Endothelial cell (in vitro differentiated cells): Measurements from ENCODE around the gene PDE10A. TPM values are rescaled to one million over a fixed set of nuclear protein-coding genes. Genes with fewer than 3 reads are reported as not detected.

Experiments used
- DNase-seq: peaks from one replicate; pipeline ENCODE4 v3.0.0; 2021; ENCODE audit warnings: low spot score
- H3K27ac Mint-ChIP-seq: one replicate; pipeline ENCODE4 v1.8.0; 2021; ENCODE audit warnings: mixed read lengths, inconsistent platforms; ENCODE audit not compliant: unreplicated experiment
- H3K27me3 Mint-ChIP-seq: one replicate; pipeline ENCODE4 v1.8.0; 2021; ENCODE audit warnings: mild to moderate bottlenecking, moderate library complexity, mixed read lengths, inconsistent platforms; ENCODE audit not compliant: unreplicated experiment
- H3K36me3 Mint-ChIP-seq: one replicate; pipeline ENCODE4 v1.8.0; 2021; ENCODE audit warnings: mild to moderate bottlenecking, low read depth, mixed read lengths, inconsistent platforms; ENCODE audit not compliant: unreplicated experiment
- H3K4me1 Mint-ChIP-seq: one replicate; pipeline ENCODE4 v1.8.0; 2021; ENCODE audit warnings: mild to moderate bottlenecking, mixed read lengths, inconsistent platforms; ENCODE audit not compliant: unreplicated experiment
- H3K4me3 Mint-ChIP-seq: one replicate; pipeline ENCODE4 v1.8.0; 2021; ENCODE audit warnings: mild to moderate bottlenecking, mixed read lengths, inconsistent platforms; ENCODE audit not compliant: unreplicated experiment
- H3K9me3 Mint-ChIP-seq: one replicate; pipeline ENCODE4 v1.8.0; 2021; ENCODE audit warnings: mixed read lengths, inconsistent platforms; ENCODE audit not compliant: unreplicated experiment
- CTCF ChIP-seq: fragments of 200-600 bp; sonication (generic); IDR thresholded peaks from one replicate; pipeline ENCODE4 v1.5.0; 2021; ENCODE audit warnings: antibody characterized with exemption; ENCODE audit not compliant: unreplicated experiment
- total RNA-seq: library from RNA; stranded (reverse); fragmentation: NEBNext Ultra II Directional; extraction: Animal tissue kit (Norgen Biotek cat#: 25700); gene quantifications from one replicate; pipeline ENCODE4 v1.2.1, GENCODE V29; 2021; ENCODE audit not compliant: unreplicated experiment

Gene PDE10A
- total RNA-seq, 1 donor from 2014 or later = 11.5 TPM

- no peak for DNase-seq
- H3K4me3 Mint-ChIP-seq = no peak overlapping the region
- TF ChIP-seq CTCF = no peak
- H3K27ac Mint-ChIP-seq = no peak overlapping the region
- H3K36me3 Mint-ChIP-seq = no peaks in the 10 kb centered on the region
- no peaks in the 10 kb centered on the region for H3K9me3 Mint-ChIP-seq
- no peaks in the 10 kb centered on the region for H3K27me3 Mint-ChIP-seq
- no peaks in the 10 kb centered on the region for H3K4me1 Mint-ChIP-seq
Measured at GRCh38 chr6:165422192-165422591, 240.8 kb downstream of the PDE10A start.

- H3K9me3 Mint-ChIP-seq = no peaks in the 10 kb centered on the region
- no peak overlapping the region for H3K4me3 Mint-ChIP-seq
- no peaks in the 10 kb centered on the region for H3K36me3 Mint-ChIP-seq
- H3K27ac Mint-ChIP-seq = no peak overlapping the region
- no peaks in the 10 kb centered on the region for H3K27me3 Mint-ChIP-seq
- TF ChIP-seq CTCF = no peak
- no peaks in the 10 kb centered on the region for H3K4me1 Mint-ChIP-seq
- DNase-seq = no peak
Measured at GRCh38 chr6:165417278-165417865, 245.7 kb downstream of the PDE10A start.

- H3K27me3 Mint-ChIP-seq = peaks cover 2% of the 10 kb centered on the region
- no peak for DNase-seq
- no peaks in the 10 kb centered on the region for H3K4me1 Mint-ChIP-seq
- no peaks in the 10 kb centered on the region for H3K9me3 Mint-ChIP-seq
- no peak overlapping the region for H3K27ac Mint-ChIP-seq
- TF ChIP-seq CTCF = no peak
- no peaks in the 10 kb centered on the region for H3K36me3 Mint-ChIP-seq
- H3K4me3 Mint-ChIP-seq = no peak overlapping the region
Measured at GRCh38 chr6:165404697-165405096, 258.3 kb downstream of the PDE10A start.

- Mint-ChIP-seq H3K4me3 (no peak overlapping the region), H3K9me3 (no peaks in the 10 kb centered on the region), H3K4me1 (no peaks in the 10 kb centered on the region), H3K27me3 (peaks cover 2% of the 10 kb centered on the region), H3K36me3 (no peaks in the 10 kb centered on the region), H3K27ac (no peak overlapping the region)
- DNase-seq = no peak
- TF ChIP-seq CTCF = no peak
Measured at GRCh38 chr6:165404296-165404695, 258.7 kb downstream of the PDE10A start.

GRCh38 chr6:165403006-165403595, 259.9 kb downstream of the PDE10A start:
- no peak overlapping the region for H3K27ac Mint-ChIP-seq
- no peak for TF ChIP-seq CTCF
- no peak overlapping the region for H3K4me3 Mint-ChIP-seq
- DNase-seq = no peak
- H3K36me3 Mint-ChIP-seq = no peaks in the 10 kb centered on the region
- H3K4me1 Mint-ChIP-seq = no peaks in the 10 kb centered on the region
- H3K27me3 Mint-ChIP-seq = no peaks in the 10 kb centered on the region
- H3K9me3 Mint-ChIP-seq = no peaks in the 10 kb centered on the region
